ENCODE measurements around the gene DCTN4.

DNA sequence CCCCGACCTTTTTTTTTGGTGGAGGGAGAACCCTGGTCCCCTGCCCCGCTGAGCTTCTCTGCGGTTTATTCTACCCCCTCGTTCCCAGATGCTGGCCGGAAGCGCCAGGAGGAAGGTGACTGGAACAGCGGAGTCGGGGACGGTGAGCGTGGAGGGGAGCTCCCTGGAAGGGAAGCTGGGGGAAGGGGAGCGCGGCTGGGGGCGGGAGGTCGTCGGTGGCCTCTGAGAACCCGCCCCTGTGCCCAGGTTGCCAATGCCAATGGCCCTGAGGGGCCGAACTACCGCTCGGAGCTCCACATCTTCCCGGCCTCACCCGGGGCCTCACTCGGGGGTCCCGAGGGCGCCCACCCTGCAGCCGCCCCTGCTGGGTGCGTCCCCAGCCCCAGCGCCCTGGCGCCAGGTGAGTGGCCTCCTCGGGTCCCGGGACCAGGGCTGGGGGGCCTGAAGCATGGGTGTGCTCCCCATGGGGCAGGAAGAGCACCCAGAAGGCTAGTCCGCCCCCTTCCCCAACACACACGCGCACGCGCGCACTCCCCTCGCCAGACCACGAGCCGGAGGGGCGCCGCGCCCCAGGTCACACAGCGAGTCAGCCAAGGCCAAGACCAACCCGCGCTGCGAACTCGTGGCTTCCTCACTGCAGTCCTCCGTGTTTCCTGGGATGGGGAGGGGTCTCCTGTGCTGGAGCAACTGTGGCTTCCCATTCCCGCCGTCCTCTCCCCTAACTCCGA lies 87.1 kb downstream of the DCTN4 start:
- TF ChIP-seq SMC3 (IDR thresholded peaks at IDR 0.05) = no peak
- TF ChIP-seq, protein P1, sequence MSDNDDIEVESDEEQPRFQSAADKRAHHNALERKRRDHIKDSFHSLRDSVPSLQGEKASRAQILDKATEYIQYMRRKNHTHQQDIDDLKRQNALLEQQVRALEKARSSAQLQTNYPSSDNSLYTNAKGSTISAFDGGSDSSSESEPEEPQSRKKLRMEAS (IDR thresholded peaks at IDR 0.05) = no peak
- TF ChIP-seq EHMT2 (IDR thresholded peaks at IDR 0.05; ENCODE audit: low read depth) = no peak
- TF ChIP-seq, protein P2, sequence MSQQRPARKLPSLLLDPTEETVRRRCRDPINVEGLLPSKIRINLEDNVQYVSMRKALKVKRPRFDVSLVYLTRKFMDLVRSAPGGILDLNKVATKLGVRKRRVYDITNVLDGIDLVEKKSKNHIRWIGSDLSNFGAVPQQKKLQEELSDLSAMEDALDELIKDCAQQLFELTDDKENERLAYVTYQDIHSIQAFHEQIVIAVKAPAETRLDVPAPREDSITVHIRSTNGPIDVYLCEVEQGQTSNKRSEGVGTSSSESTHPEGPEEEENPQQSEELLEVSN (IDR thresholded peaks at IDR 0.05; ENCODE audit: borderline replicate concordance, low read depth) = no peak
- TF ChIP-seq, protein P3, sequence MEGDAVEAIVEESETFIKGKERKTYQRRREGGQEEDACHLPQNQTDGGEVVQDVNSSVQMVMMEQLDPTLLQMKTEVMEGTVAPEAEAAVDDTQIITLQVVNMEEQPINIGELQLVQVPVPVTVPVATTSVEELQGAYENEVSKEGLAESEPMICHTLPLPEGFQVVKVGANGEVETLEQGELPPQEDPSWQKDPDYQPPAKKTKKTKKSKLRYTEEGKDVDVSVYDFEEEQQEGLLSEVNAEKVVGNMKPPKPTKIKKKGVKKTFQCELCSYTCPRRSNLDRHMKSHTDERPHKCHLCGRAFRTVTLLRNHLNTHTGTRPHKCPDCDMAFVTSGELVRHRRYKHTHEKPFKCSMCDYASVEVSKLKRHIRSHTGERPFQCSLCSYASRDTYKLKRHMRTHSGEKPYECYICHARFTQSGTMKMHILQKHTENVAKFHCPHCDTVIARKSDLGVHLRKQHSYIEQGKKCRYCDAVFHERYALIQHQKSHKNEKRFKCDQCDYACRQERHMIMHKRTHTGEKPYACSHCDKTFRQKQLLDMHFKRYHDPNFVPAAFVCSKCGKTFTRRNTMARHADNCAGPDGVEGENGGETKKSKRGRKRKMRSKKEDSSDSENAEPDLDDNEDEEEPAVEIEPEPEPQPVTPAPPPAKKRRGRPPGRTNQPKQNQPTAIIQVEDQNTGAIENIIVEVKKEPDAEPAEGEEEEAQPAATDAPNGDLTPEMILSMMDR (IDR thresholded peaks at IDR 0.05) = no peak
- TF ChIP-seq, protein P4, sequence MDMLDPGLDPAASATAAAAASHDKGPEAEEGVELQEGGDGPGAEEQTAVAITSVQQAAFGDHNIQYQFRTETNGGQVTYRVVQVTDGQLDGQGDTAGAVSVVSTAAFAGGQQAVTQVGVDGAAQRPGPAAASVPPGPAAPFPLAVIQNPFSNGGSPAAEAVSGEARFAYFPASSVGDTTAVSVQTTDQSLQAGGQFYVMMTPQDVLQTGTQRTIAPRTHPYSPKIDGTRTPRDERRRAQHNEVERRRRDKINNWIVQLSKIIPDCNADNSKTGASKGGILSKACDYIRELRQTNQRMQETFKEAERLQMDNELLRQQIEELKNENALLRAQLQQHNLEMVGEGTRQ (IDR thresholded peaks at IDR 0.05) = no peak
- no peak for TF ChIP-seq POLR2A (IDR thresholded peaks at IDR 0.05; ENCODE audit: low read length)
- no peak for TF ChIP-seq JUN (IDR thresholded peaks at IDR 0.05)
- TF ChIP-seq RFX5 (IDR thresholded peaks at IDR 0.05) = no peak
- TF ChIP-seq CHD2 (IDR thresholded peaks at IDR 0.05; ENCODE audit: low read length, partially characterized antibody) = no peak
- no peak for TF ChIP-seq EP300 (IDR thresholded peaks at IDR 0.05)
